ENCODE measurements around the gene EBF3. TPM values are rescaled to one million over a fixed set of nuclear protein-coding genes. Genes with fewer than 3 reads are reported as not detected.

The EBF3 gene
- total RNA-seq, 3 donors from 2014 or later, result 0.23 to 2.8 (median 0.89) TPM

- no peak for TF ChIP-seq CTCF (IDR thresholded peaks at IDR 0.05)
Measured at GRCh38 chr10:129993621-129994020, 29.5 kb upstream of the EBF3 start.

GRCh38 chr10:129992356-129992755, 28.3 kb upstream of the EBF3 start:
- intact Hi-C loops (cut with DNase I, micrococcal nuclease), result no loop called here
- ATAC-seq, result no peak
- Histone ChIP-seq H3K9me3 (peaks cover 5% of the 10 kb centered on the region), H3K36me3 (ENCODE audit: low read depth) (no peaks in the 10 kb centered on the region), H3K4me3 (no peak overlapping the region), H3K4me1 (ENCODE audit: low read depth) (no peaks in the 10 kb centered on the region)
- no peak for TF ChIP-seq CTCF (IDR thresholded peaks at IDR 0.05)
- no peak for DNase-seq

More at GRCh38 chr10:129993621-129994020, 29.5 kb upstream of the EBF3 start:
- ATAC-seq (no peak), DNase-seq (no peak)
- peaks cover 5% of the 10 kb centered on the region for H3K9me3 ChIP-seq
- H3K36me3 ChIP-seq (ENCODE audit: low read depth), result no peaks in the 10 kb centered on the region
- no peak overlapping the region for H3K4me3 ChIP-seq
- intact Hi-C loops (cut with DNase I, micrococcal nuclease), result no loop called here
- no peaks in the 10 kb centered on the region for H3K4me1 ChIP-seq (ENCODE audit: low read depth)

GRCh38 chr10:129982825-129983224, 18.8 kb upstream of the EBF3 start:
- H3K9me3 ChIP-seq, result no peaks in the 10 kb centered on the region
- no peak for ATAC-seq
- DNase-seq, result no peak
- H3K4me1 ChIP-seq (ENCODE audit: low read depth), result no peaks in the 10 kb centered on the region
- no peak for TF ChIP-seq CTCF (IDR thresholded peaks at IDR 0.05)
- H3K36me3 ChIP-seq (ENCODE audit: low read depth), result no peaks in the 10 kb centered on the region
- intact Hi-C loops (cut with DNase I, micrococcal nuclease), result no loop called here
- no peak overlapping the region for H3K4me3 ChIP-seq

GRCh38 chr10:129978980-129979379, 14.9 kb upstream of the EBF3 start:
- no peak for TF ChIP-seq CTCF (IDR thresholded peaks at IDR 0.05)
- no peak for DNase-seq

GRCh38 chr10:129978322-129978721, 14.2 kb upstream of the EBF3 start:
- DNase-seq (no peak), ATAC-seq (no peak)
- no peaks in the 10 kb centered on the region for H3K4me1 ChIP-seq (ENCODE audit: low read depth)
- H3K4me3 ChIP-seq, result no peak overlapping the region
- intact Hi-C loops (cut with DNase I, micrococcal nuclease), result no loop called here
- TF ChIP-seq CTCF (IDR thresholded peaks at IDR 0.05), result no peak
- no peaks in the 10 kb centered on the region for H3K36me3 ChIP-seq (ENCODE audit: low read depth)
- no peaks in the 10 kb centered on the region for H3K9me3 ChIP-seq

More at GRCh38 chr10:129978980-129979379, 14.9 kb upstream of the EBF3 start:
- Histone ChIP-seq H3K4me3 (no peak overlapping the region), H3K9me3 (no peaks in the 10 kb centered on the region), H3K36me3 (ENCODE audit: low read depth) (no peaks in the 10 kb centered on the region), H3K4me1 (ENCODE audit: low read depth) (no peaks in the 10 kb centered on the region)
- ATAC-seq, result no peak
- intact Hi-C loops (cut with DNase I, micrococcal nuclease), result no loop called here

GRCh38 chr10:129977794-129978193, 13.7 kb upstream of the EBF3 start:
- TF ChIP-seq CTCF (IDR thresholded peaks at IDR 0.05), result no peak
- H3K4me3 ChIP-seq, result no peak overlapping the region
- H3K4me1 ChIP-seq (ENCODE audit: low read depth), result no peaks in the 10 kb centered on the region
- intact Hi-C loops (cut with DNase I, micrococcal nuclease), result no loop called here
- no peak for ATAC-seq
- no peak for DNase-seq
- H3K9me3 ChIP-seq, result no peaks in the 10 kb centered on the region
- H3K36me3 ChIP-seq (ENCODE audit: low read depth), result no peaks in the 10 kb centered on the region

Measured in mucosa of descending colon (tissue), 3 donors.